Prostate gland (tissue), 2 donors: Measurements from ENCODE around the gene C10orf67. TPM values are rescaled to one million over a fixed set of nuclear protein-coding genes. Genes with fewer than 3 reads are reported as not detected.

Source experiments
- DNase-seq: peaks from one replicate; pipeline ENCODE4 v3.0.0-alpha.2; 2019; ENCODE audit warnings: low spot score
- H3K27ac ChIP-seq, 2 donors: fragments of 200-600 bp; sonication (generic); 2 replicates each; pipeline ENCODE4 v1.5.1; 2017 to 2019
- H3K27me3 ChIP-seq: fragments of 200-600 bp; sonication (generic); replicated peaks from 2 replicates; pipeline ENCODE4 v1.5.1; 2019; ENCODE audit not compliant: insufficient read depth
- H3K36me3 ChIP-seq, 2 donors: fragments of 200-600 bp; sonication (generic); 1 replicate in 1 of 2; 2 replicates in 1 of 2; pipeline versions ENCODE4 v1.5.1 to v1.8.1; 2017 to 2019
- H3K4me1 ChIP-seq: fragments of 200-600 bp; sonication (generic); replicated peaks from 2 replicates; pipeline ENCODE4 v1.5.1; 2019
- H3K4me3 ChIP-seq, 2 donors: fragments of 200-600 bp; sonication (generic); 2 replicates each; pipeline ENCODE4 v1.5.1; 2017 to 2019
- H3K9me3 ChIP-seq: fragments of 200-600 bp; sonication (generic); 2 replicates; pipeline ENCODE4 v1.5.1; 2017
- CTCF ChIP-seq, 4 experiments: fragments of 200-600 bp in 2 of 4; fragments of 450-650 bp in 2 of 4; sonication (generic) in 2 of 4; IDR thresholded peaks; 1 replicate in 3 of 4; 2 replicates in 1 of 4; pipeline ENCODE4 v1.5.1; 2016 to 2019; ENCODE audit warnings: antibody characterized with exemption in 4 of 4, mild to moderate bottlenecking in 2 of 4, moderate library complexity in 2 of 4
- POLR2A ChIP-seq: fragments of 450-650 bp; IDR thresholded peaks from one replicate; pipeline ENCODE4 v1.6.1; 2016; ENCODE audit warnings: antibody characterized with exemption, mild to moderate bottlenecking
- POLR2AphosphoS5 ChIP-seq: sonication (generic); formaldehyde crosslinking; IDR thresholded peaks from one replicate; pipeline ENCODE4 v1.6.1; 2017; ENCODE audit warnings: antibody characterized with exemption
- WGBS: methylation state at CpG from one replicate; pipeline ENCODE4 v1.1.5; 2018; 5-methylcytosine and 5-hydroxymethylcytosine counted together
- intact Hi-C: fragments of 100-400 bp; cut with DNase I; formaldehyde crosslinking; loops from one replicate; pipeline ENCODE4 v1.14.2; 2022
- total RNA-seq, 2 donors: library from RNA; depleted of rRNA; stranded (reverse); fragments of >200 nt; gene quantifications; one replicate each; pipeline ENCODE4 v1.1.0, GENCODE V29; 2016

C10orf67 gene
- total RNA-seq, 2 donors from 2014 or later: 1.0 TPM; not detected in 1

GRCh38 chr10:23203369-23204325, 140.9 kb downstream of the C10orf67 start:
- H3K36me3 ChIP-seq: no peaks in the 10 kb centered on the region

GRCh38 chr10:23202779-23203178, 141.8 kb downstream of the C10orf67 start:
- no peak for DNase-seq
- no peak overlapping the region for H3K4me3 ChIP-seq
- TF ChIP-seq CTCF (IDR thresholded peaks at IDR 0.05) (no peak), POLR2A (no peak), POLR2AphosphoS5 (no peak)
- 6% methylated on average over 3 of the region's 3 CpGs for WGBS
- H3K27me3 ChIP-seq: peaks cover 32% of the 10 kb centered on the region
- no peaks in the 10 kb centered on the region for H3K36me3 ChIP-seq
- no peak overlapping the region for H3K27ac ChIP-seq
- no peaks in the 10 kb centered on the region for H3K4me1 ChIP-seq
- no peaks in the 10 kb centered on the region for H3K9me3 ChIP-seq
- intact Hi-C loops: no loop called here

More at GRCh38 chr10:23203369-23204325, 140.9 kb downstream of the C10orf67 start:
- no peak for DNase-seq
- H3K4me3 ChIP-seq: no peak overlapping the region
- TF ChIP-seq CTCF (IDR thresholded peaks at IDR 0.05): no peak
- no peak for TF ChIP-seq POLR2AphosphoS5
- TF ChIP-seq POLR2A: no peak
- H3K27me3 ChIP-seq: peaks cover 31% of the 10 kb centered on the region
- H3K27ac ChIP-seq: no peak overlapping the region
- intact Hi-C loops: no loop called here
- H3K9me3 ChIP-seq: no peaks in the 10 kb centered on the region
- 12% methylated on average over 29 of the region's 29 CpGs for WGBS
- no peaks in the 10 kb centered on the region for H3K4me1 ChIP-seq

GRCh38 chr10:23201837-23202236, 142.8 kb downstream of the C10orf67 start:
- Histone ChIP-seq H3K4me1 (no peaks in the 10 kb centered on the region), H3K4me3 (no peak overlapping the region), H3K36me3 (no peaks in the 10 kb centered on the region), H3K9me3 (no peaks in the 10 kb centered on the region), H3K27me3 (peaks cover 40% of the 10 kb centered on the region), H3K27ac (no peak overlapping the region)
- no peak for TF ChIP-seq POLR2A
- TF ChIP-seq POLR2AphosphoS5: no peak
- no peak for TF ChIP-seq CTCF (IDR thresholded peaks at IDR 0.05)
- DNase-seq: no peak
- intact Hi-C loops: no loop called here
- WGBS: 11% methylated on average over 4 of the region's 4 CpGs

GRCh38 chr10:23200997-23201652, 143.5 kb downstream of the C10orf67 start:
- TF ChIP-seq POLR2AphosphoS5: no peak
- no peak for TF ChIP-seq CTCF (IDR thresholded peaks at IDR 0.05)
- TF ChIP-seq POLR2A: no peak
- Histone ChIP-seq H3K27ac (no peak overlapping the region), H3K36me3 (no peaks in the 10 kb centered on the region), H3K9me3 (no peaks in the 10 kb centered on the region), H3K27me3 (peaks cover 43% of the 10 kb centered on the region), H3K4me3 (no peak overlapping the region), H3K4me1 (no peaks in the 10 kb centered on the region)
- no peak for DNase-seq
- intact Hi-C loops: no loop called here
- WGBS: 2% methylated on average over 11 of the region's 11 CpGs
